GM23338 (cell line): Measurements from ENCODE around the gene ATP8B4. TPM values are rescaled to one million over a fixed set of nuclear protein-coding genes. Genes with fewer than 3 reads are reported as not detected.

Experiments
- ATAC-seq: fragments of 200-7000 bp; cut with Tn5 transposase; 3 replicates; pipeline ENCODE4 v1.9.1; 2020
- DNase-seq: peaks from one replicate; pipeline ENCODE4 v3.0.0-alpha.2; 2015; ENCODE audit warnings: low spot score
- H2AFZ ChIP-seq: fragments of 200-600 bp; sonication (generic); 2 replicates; pipeline ENCODE4 v1.8.0; 2016; ENCODE audit warnings: antibody characterized with exemption, mild to moderate bottlenecking, moderate library complexity
- H3F3A ChIP-seq: fragments of 200-600 bp; sonication (generic); replicated peaks from 2 replicates; pipeline ENCODE4 v1.8.0; 2017; ENCODE audit warnings: antibody characterized with exemption, mixed run types, low read depth
- H3K27ac ChIP-seq: fragments of 200-600 bp; sonication (generic); 2 replicates; pipeline ENCODE4 v1.6.1; 2016; ENCODE audit warnings: low read depth
- H3K27me3 ChIP-seq: fragments of 200-600 bp; sonication (generic); 2 replicates; pipeline ENCODE4 v1.8.0; 2016; ENCODE audit warnings: mild to moderate bottlenecking, mixed run types, moderate library complexity; ENCODE audit not compliant: insufficient read depth
- H3K36me3 ChIP-seq: fragments of 200-600 bp; sonication (generic); 2 replicates; pipeline ENCODE4 v1.8.0; 2016; ENCODE audit warnings: mild to moderate bottlenecking; ENCODE audit not compliant: insufficient read depth
- H3K4me1 ChIP-seq: fragments of 200-600 bp; sonication (generic); 2 replicates; pipeline ENCODE4 v1.8.0; 2016; ENCODE audit warnings: mild to moderate bottlenecking, moderate library complexity; ENCODE audit not compliant: insufficient read depth
- H3K4me2 ChIP-seq: fragments of 200-600 bp; sonication (generic); 2 replicates; pipeline ENCODE4 v1.7.1; 2017; ENCODE audit warnings: mixed run types
- H3K4me3 ChIP-seq: fragments of 200-600 bp; sonication (generic); 2 replicates; pipeline ENCODE4 v1.6.1; 2016; ENCODE audit warnings: mixed run types
- H3K79me2 ChIP-seq: fragments of 200-600 bp; sonication (generic); replicated peaks from 2 replicates; pipeline ENCODE4 v1.8.0; 2017; ENCODE audit warnings: mild to moderate bottlenecking; ENCODE audit not compliant: insufficient read depth
- H3K9me2 ChIP-seq: fragments of 200-600 bp; sonication (generic); 2 replicates; pipeline ENCODE4 v1.8.0; 2017; ENCODE audit not compliant: insufficient read depth
- H4K20me1 ChIP-seq: fragments of 200-600 bp; sonication (generic); replicated peaks from 2 replicates; pipeline ENCODE4 v1.8.0; 2017; ENCODE audit warnings: mild to moderate bottlenecking; ENCODE audit not compliant: insufficient read depth
- H3K27ac Mint-ChIP-seq: 2 replicates; pipeline ENCODE4 v1.8.0; 2020; ENCODE audit warnings: inconsistent platforms, mild to moderate bottlenecking, moderate library complexity, mixed read lengths
- H3K27me3 Mint-ChIP-seq: 3 replicates; pipeline ENCODE4 v1.8.0; 2022; ENCODE audit warnings: low read depth, mild to moderate bottlenecking, moderate library complexity, mixed read lengths, inconsistent platforms; ENCODE audit not compliant: insufficient read depth, poor library complexity
- H3K36me3 Mint-ChIP-seq: 3 replicates; pipeline ENCODE4 v1.8.0; 2021; ENCODE audit warnings: low read depth, mild to moderate bottlenecking, inconsistent platforms, moderate library complexity, mixed read lengths
- H3K4me1 Mint-ChIP-seq: 3 replicates; pipeline ENCODE4 v1.8.0; 2020; ENCODE audit warnings: mild to moderate bottlenecking, inconsistent platforms, mixed read lengths
- H3K4me3 Mint-ChIP-seq: 3 replicates; pipeline ENCODE4 v1.8.0; 2021; ENCODE audit warnings: moderate library complexity, mild to moderate bottlenecking, inconsistent platforms, mixed read lengths
- H3K9me3 Mint-ChIP-seq: 3 replicates; pipeline ENCODE4 v1.8.0; 2020; ENCODE audit warnings: moderate library complexity, mild to moderate bottlenecking, inconsistent platforms, mixed read lengths
- EZH2 ChIP-seq: fragments of 200-600 bp; sonication (generic); IDR thresholded peaks from one replicate; pipeline ENCODE4 v1.8.0; 2017; ENCODE audit warnings: antibody characterized with exemption, mild to moderate bottlenecking, low read depth; ENCODE audit not compliant: unreplicated experiment
- JUNB ChIP-seq: IDR thresholded peaks from one replicate; pipeline ENCODE4 v1.6.1; 2016; ENCODE audit warnings: antibody characterized with exemption; ENCODE audit not compliant: unreplicated experiment
- NANOG ChIP-seq: IDR thresholded peaks from 2 replicates; pipeline ENCODE4 v1.6.1; 2016; ENCODE audit warnings: antibody characterized with exemption, borderline replicate concordance
- POLR2AphosphoS5 ChIP-seq: IDR thresholded peaks from 2 replicates; pipeline ENCODE4 v1.6.1; 2016; ENCODE audit warnings: antibody characterized with exemption, low read depth
- STAT1 ChIP-seq: IDR thresholded peaks from one replicate; pipeline ENCODE4 v1.6.1; 2016; ENCODE audit warnings: antibody characterized with exemption; ENCODE audit not compliant: unreplicated experiment
- ZNF114 ChIP-seq: fragments of 250-450 bp; sonication (Bioruptor Pico); IDR thresholded peaks from 2 replicates; pipeline ENCODE4 v1.5.0; 2020; ENCODE audit warnings: mild to moderate bottlenecking, moderate library complexity
- ZNF331 ChIP-seq: fragments of 250-450 bp; sonication (Bioruptor Pico); IDR thresholded peaks from 2 replicates; pipeline ENCODE4 v1.5.0; 2020; ENCODE audit warnings: low read depth, mild to moderate bottlenecking, moderate library complexity
- polyA plus RNA-seq: library from polyadenylated mRNA; unstranded; fragments of >200 nt; fragmentation: Nextera tagmentation; extraction: Ambion mirVana; gene quantifications from 2 replicates; pipeline ENCODE4 v1.2.1, GENCODE V29; 2016
- total RNA-seq: library from RNA; depleted of rRNA; stranded (reverse); fragments of >200 nt; shearing (Covaris generic); gene quantifications from 2 replicates; pipeline ENCODE4 v1.2.3, GENCODE V29; 2014
- TF ChIP-seq, protein P1 (sequence below): IDR thresholded peaks from 2 replicates; pipeline ENCODE4 v1.6.1; 2016; ENCODE audit warnings: antibody characterized with exemption
- TF ChIP-seq, protein P2 (sequence below): IDR thresholded peaks from one replicate; pipeline ENCODE4 v1.6.1; 2018; ENCODE audit warnings: antibody characterized with exemption; ENCODE audit not compliant: unreplicated experiment
- TF ChIP-seq, protein P3 (sequence below), 2 experiments: fragments of 200-600 bp in 1 of 2; sonication (generic) in 1 of 2; conservative IDR thresholded peaks; 2 replicates each; pipeline versions ENCODE4 v1.5.1 to v1.6.1; 2016 to 2017; ENCODE audit warnings: antibody characterized with exemption in 2 of 2, low read depth in 2 of 2, mild to moderate bottlenecking in 2 of 2, moderate library complexity in 1 of 2
- TF ChIP-seq, protein P4 (sequence below): fragments of 250-450 bp; sonication (Bioruptor Pico); IDR thresholded peaks from 2 replicates; pipeline ENCODE4 v1.5.0; 2020; ENCODE audit warnings: mild to moderate bottlenecking, moderate library complexity

The ATP8B4 gene
- total and polyA plus RNA-seq, 2 experiments from 2014 or later: 0.24 TPM; not detected in 1

DNA sequence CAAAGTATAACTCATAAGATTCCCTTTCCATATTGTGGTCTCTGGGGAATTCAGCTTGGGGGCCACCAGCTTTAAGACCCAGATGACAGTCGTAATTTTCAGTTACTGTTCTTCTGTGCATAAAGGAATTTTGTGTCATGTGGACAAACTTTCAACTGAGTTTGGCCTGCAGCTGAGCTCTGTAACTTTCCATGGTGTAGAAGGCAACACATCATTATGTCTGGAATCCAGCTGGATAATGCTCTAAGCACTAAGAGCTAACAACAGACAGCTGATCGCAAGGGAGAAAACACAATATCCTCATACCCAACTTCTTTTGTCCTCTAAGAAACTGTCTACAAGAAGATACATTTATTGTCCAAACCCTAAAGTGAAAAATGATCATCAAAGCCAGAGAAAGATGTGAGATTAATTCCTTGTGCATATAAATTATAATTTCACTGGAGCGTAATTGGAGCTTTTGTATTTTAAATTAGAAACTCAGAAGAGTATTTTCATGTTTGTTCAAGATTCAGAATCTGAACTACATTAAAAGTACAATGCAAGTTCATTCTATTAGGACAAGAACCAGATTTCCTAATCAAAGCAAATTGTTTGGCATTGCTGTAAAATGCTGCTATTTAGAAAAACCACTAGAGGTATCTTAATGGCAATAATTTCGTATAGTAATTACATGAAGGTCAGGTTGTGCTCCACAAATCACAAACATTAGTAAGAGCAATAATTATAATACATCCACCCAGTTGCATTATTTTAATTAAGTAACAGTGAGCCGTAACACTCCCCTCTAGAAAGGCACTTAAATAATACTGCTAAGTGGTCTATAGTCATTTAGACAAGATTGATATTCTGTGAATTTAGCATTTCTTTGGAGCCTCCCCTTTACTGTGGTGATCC lies 218.8 kb downstream of the ATP8B4 start:
- no peak for DNase-seq
- Histone ChIP-seq H3K9me2 (no peaks in the 10 kb centered on the region), H3K27ac (no peak overlapping the region), H3F3A (no peaks in the 10 kb centered on the region), H3K27me3 (no peaks in the 10 kb centered on the region), H2AFZ (no peak overlapping the region), H3K4me3 (no peak overlapping the region), H4K20me1 (no peaks in the 10 kb centered on the region), H3K4me2 (no peak overlapping the region), H3K4me1 (peaks cover 20% of the 10 kb centered on the region), H3K36me3 (no peaks in the 10 kb centered on the region), H3K79me2 (no peaks in the 10 kb centered on the region)
- Mint-ChIP-seq H3K4me1 (peaks cover 20% of the 10 kb centered on the region), H3K36me3 (no peaks in the 10 kb centered on the region), H3K27ac (no peak overlapping the region), H3K4me3 (no peak overlapping the region), H3K9me3 (no peaks in the 10 kb centered on the region), H3K27me3 (no peaks in the 10 kb centered on the region)
- no peak for ATAC-seq
- no peak for TF ChIP-seq ZNF114
- no peak for TF ChIP-seq STAT1
- TF ChIP-seq NANOG: no peak
- TF ChIP-seq EZH2: no peak
- TF ChIP-seq, protein P1, sequence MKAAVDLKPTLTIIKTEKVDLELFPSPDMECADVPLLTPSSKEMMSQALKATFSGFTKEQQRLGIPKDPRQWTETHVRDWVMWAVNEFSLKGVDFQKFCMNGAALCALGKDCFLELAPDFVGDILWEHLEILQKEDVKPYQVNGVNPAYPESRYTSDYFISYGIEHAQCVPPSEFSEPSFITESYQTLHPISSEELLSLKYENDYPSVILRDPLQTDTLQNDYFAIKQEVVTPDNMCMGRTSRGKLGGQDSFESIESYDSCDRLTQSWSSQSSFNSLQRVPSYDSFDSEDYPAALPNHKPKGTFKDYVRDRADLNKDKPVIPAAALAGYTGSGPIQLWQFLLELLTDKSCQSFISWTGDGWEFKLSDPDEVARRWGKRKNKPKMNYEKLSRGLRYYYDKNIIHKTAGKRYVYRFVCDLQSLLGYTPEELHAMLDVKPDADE: no peak
- TF ChIP-seq, protein P2, sequence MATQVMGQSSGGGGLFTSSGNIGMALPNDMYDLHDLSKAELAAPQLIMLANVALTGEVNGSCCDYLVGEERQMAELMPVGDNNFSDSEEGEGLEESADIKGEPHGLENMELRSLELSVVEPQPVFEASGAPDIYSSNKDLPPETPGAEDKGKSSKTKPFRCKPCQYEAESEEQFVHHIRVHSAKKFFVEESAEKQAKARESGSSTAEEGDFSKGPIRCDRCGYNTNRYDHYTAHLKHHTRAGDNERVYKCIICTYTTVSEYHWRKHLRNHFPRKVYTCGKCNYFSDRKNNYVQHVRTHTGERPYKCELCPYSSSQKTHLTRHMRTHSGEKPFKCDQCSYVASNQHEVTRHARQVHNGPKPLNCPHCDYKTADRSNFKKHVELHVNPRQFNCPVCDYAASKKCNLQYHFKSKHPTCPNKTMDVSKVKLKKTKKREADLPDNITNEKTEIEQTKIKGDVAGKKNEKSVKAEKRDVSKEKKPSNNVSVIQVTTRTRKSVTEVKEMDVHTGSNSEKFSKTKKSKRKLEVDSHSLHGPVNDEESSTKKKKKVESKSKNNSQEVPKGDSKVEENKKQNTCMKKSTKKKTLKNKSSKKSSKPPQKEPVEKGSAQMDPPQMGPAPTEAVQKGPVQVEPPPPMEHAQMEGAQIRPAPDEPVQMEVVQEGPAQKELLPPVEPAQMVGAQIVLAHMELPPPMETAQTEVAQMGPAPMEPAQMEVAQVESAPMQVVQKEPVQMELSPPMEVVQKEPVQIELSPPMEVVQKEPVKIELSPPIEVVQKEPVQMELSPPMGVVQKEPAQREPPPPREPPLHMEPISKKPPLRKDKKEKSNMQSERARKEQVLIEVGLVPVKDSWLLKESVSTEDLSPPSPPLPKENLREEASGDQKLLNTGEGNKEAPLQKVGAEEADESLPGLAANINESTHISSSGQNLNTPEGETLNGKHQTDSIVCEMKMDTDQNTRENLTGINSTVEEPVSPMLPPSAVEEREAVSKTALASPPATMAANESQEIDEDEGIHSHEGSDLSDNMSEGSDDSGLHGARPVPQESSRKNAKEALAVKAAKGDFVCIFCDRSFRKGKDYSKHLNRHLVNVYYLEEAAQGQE: no peak
- no peak for TF ChIP-seq POLR2AphosphoS5
- no peak for TF ChIP-seq ZNF331 (CRISPR knock-in tag)
- TF ChIP-seq, protein P3, sequence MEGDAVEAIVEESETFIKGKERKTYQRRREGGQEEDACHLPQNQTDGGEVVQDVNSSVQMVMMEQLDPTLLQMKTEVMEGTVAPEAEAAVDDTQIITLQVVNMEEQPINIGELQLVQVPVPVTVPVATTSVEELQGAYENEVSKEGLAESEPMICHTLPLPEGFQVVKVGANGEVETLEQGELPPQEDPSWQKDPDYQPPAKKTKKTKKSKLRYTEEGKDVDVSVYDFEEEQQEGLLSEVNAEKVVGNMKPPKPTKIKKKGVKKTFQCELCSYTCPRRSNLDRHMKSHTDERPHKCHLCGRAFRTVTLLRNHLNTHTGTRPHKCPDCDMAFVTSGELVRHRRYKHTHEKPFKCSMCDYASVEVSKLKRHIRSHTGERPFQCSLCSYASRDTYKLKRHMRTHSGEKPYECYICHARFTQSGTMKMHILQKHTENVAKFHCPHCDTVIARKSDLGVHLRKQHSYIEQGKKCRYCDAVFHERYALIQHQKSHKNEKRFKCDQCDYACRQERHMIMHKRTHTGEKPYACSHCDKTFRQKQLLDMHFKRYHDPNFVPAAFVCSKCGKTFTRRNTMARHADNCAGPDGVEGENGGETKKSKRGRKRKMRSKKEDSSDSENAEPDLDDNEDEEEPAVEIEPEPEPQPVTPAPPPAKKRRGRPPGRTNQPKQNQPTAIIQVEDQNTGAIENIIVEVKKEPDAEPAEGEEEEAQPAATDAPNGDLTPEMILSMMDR (conservative IDR thresholded peaks at IDR 0.05; ENCODE audit: low read depth in 2 of 2): no peak
- no peak for TF ChIP-seq JUNB
- TF ChIP-seq, protein P4, sequence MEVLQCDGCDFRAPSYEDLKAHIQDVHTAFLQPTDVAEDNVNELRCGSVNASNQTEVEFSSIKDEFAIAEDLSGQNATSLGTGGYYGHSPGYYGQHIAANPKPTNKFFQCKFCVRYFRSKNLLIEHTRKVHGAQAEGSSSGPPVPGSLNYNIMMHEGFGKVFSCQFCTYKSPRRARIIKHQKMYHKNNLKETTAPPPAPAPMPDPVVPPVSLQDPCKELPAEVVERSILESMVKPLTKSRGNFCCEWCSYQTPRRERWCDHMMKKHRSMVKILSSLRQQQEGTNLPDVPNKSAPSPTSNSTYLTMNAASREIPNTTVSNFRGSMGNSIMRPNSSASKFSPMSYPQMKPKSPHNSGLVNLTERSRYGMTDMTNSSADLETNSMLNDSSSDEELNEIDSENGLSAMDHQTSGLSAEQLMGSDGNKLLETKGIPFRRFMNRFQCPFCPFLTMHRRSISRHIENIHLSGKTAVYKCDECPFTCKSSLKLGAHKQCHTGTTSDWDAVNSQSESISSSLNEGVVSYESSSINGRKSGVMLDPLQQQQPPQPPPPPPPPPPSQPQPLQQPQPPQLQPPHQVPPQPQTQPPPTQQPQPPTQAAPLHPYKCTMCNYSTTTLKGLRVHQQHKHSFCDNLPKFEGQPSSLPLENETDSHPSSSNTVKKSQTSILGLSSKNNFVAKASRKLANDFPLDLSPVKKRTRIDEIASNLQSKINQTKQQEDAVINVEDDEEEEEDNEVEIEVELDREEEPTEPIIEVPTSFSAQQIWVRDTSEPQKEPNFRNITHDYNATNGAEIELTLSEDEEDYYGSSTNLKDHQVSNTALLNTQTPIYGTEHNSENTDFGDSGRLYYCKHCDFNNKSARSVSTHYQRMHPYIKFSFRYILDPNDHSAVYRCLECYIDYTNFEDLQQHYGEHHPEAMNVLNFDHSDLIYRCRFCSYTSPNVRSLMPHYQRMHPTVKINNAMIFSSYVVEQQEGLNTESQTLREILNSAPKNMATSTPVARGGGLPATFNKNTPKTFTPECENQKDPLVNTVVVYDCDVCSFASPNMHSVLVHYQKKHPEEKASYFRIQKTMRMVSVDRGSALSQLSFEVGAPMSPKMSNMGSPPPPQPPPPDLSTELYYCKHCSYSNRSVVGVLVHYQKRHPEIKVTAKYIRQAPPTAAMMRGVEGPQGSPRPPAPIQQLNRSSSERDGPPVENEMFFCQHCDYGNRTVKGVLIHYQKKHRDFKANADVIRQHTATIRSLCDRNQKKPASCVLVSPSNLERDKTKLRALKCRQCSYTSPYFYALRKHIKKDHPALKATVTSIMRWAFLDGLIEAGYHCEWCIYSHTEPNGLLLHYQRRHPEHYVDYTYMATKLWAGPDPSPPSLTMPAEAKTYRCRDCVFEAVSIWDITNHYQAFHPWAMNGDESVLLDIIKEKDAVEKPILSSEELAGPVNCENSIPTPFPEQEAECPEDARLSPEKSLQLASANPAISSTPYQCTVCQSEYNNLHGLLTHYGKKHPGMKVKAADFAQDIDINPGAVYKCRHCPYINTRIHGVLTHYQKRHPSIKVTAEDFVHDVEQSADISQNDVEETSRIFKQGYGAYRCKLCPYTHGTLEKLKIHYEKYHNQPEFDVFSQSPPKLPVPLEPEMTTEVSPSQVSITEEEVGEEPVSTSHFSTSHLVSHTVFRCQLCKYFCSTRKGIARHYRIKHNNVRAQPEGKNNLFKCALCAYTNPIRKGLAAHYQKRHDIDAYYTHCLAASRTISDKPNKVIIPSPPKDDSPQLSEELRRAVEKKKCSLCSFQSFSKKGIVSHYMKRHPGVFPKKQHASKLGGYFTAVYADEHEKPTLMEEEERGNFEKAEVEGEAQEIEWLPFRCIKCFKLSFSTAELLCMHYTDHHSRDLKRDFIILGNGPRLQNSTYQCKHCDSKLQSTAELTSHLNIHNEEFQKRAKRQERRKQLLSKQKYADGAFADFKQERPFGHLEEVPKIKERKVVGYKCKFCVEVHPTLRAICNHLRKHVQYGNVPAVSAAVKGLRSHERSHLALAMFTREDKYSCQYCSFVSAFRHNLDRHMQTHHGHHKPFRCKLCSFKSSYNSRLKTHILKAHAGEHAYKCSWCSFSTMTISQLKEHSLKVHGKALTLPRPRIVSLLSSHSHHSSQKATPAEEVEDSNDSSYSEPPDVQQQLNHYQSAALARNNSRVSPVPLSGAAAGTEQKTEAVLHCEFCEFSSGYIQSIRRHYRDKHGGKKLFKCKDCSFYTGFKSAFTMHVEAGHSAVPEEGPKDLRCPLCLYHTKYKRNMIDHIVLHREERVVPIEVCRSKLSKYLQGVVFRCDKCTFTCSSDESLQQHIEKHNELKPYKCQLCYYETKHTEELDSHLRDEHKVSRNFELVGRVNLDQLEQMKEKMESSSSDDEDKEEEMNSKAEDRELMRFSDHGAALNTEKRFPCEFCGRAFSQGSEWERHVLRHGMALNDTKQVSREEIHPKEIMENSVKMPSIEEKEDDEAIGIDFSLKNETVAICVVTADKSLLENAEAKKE: no peak
